K562 (cell line): ENCODE measurements around the gene ZC3H8. TPM values are rescaled to one million over a fixed set of nuclear protein-coding genes. Genes with fewer than 3 reads are reported as not detected.

Experiments
- BCL6 ChIP-seq: fragments of 250-450 bp; sonication (Bioruptor Pico); IDR thresholded peaks from 2 replicates; pipeline ENCODE4 v1.4.0; 2020
- CEBPB ChIP-seq: fragments of 450-650 bp; IDR thresholded peaks from 2 replicates; pipeline ENCODE4 v1.6.1; 2016; ENCODE audit warnings: missing genetic modification characterization, missing compliant biosample characterization
- DACH1 ChIP-seq: fragments of 450-650 bp; IDR thresholded peaks from 2 replicates; pipeline ENCODE4 v1.6.1; 2018; ENCODE audit not compliant: partially characterized antibody
- MTA3 ChIP-seq: fragments of 450-650 bp; formaldehyde crosslinking; IDR thresholded peaks from 2 replicates; pipeline ENCODE4 v1.6.1; 2017; ENCODE audit warnings: mild to moderate bottlenecking, borderline replicate concordance
- RAD21 ChIP-seq, 2 experiments: fragments of 250-450 bp in 1 of 2; fragments of 450-650 bp in 1 of 2; sonication (Bioruptor Pico) in 1 of 2; formaldehyde crosslinking in 1 of 2; IDR thresholded peaks in 1 of 2; conservative IDR thresholded peaks in 1 of 2; 2 replicates each; pipeline versions ENCODE4 v1.4.0 to v1.8.0; 2020 to 2022; ENCODE audit warnings: mild to moderate bottlenecking in 2 of 2, moderate library complexity in 1 of 2
- RCOR1 ChIP-seq, 2 experiments: IDR thresholded peaks; 2 replicates each; pipeline ENCODE4 v1.6.1; 2012; ENCODE audit warnings: low read depth in 2 of 2, low read length in 2 of 2, borderline replicate concordance in 1 of 2, improper control_type of control experiment in 1 of 2
- ZNF408 ChIP-seq: fragments of 250-450 bp; sonication (Bioruptor Pico); IDR thresholded peaks from 2 replicates; pipeline ENCODE4 v1.4.0; 2020; ENCODE audit warnings: low read depth, mild to moderate bottlenecking, moderate library complexity
- ZNF764 ChIP-seq: fragments of 250-450 bp; sonication (Bioruptor Pico); IDR thresholded peaks from 2 replicates; pipeline ENCODE4 v1.4.0; 2020; ENCODE audit warnings: low read depth, mild to moderate bottlenecking, moderate library complexity
- polyA plus RNA-seq, 8 experiments: library from polyadenylated mRNA; depleted of rRNA in 4 of 8; stranded (reverse) in 5 of 8; unstranded in 3 of 8; fragments of >200 nt; fragmentation: Nextera tagmentation in 2 of 8; fragmentation: Illumina TruSeq in 1 of 8; extraction: Ambion mirVana in 2 of 8; extraction: Trizol in 1 of 8; gene quantifications; 2 replicates each; pipeline versions ENCODE4 v1.2.1 to v1.2.3, GENCODE V29; 2011 to 2014; ENCODE audit warnings: inconsistent platforms in 1 of 8, missing spikeins in 1 of 8
- total RNA-seq, 7 experiments: library from RNA; depleted of rRNA in 6 of 7; stranded (reverse); fragments of >200 nt in 6 of 7; fragmentation: Illumina TruSeq in 2 of 7; extraction: Trizol in 2 of 7; gene quantifications; 2 replicates each; pipeline versions ENCODE4 v1.2.1 to v1.2.3, GENCODE V29; 2011 to 2021; ENCODE audit warnings: low replicate concordance in 1 of 7
- TF ChIP-seq, protein P1 (sequence below): fragments of 150-350 bp; conservative IDR thresholded peaks from 2 replicates; pipeline ENCODE4 v1.6.1; 2014; ENCODE audit warnings: low read length
- TF ChIP-seq, protein P2 (sequence below): sonication (generic); formaldehyde crosslinking; IDR thresholded peaks from 2 replicates; pipeline ENCODE4 v1.8.1; 2023; ENCODE audit warnings: mild to moderate bottlenecking, missing genetic modification reagents
- TF ChIP-seq, protein P3 (sequence below), 2 experiments: fragments of 450-650 bp in 1 of 2; sonication (generic) in 1 of 2; formaldehyde crosslinking in 1 of 2; IDR thresholded peaks; 2 replicates each; pipeline versions ENCODE4 v1.7.1 to v1.9.0; 2016 to 2022; ENCODE audit warnings: inconsistent platforms in 1 of 2, mild to moderate bottlenecking in 1 of 2, missing genetic modification reagents in 1 of 2

The ZC3H8 gene
- total and polyA plus RNA-seq, 9 of the 15 experiments (the other 6 are each of a cell fraction or from before 2014, with no cell fraction given): 11.6 to 41.5 (median 27.5) TPM

DNA sequence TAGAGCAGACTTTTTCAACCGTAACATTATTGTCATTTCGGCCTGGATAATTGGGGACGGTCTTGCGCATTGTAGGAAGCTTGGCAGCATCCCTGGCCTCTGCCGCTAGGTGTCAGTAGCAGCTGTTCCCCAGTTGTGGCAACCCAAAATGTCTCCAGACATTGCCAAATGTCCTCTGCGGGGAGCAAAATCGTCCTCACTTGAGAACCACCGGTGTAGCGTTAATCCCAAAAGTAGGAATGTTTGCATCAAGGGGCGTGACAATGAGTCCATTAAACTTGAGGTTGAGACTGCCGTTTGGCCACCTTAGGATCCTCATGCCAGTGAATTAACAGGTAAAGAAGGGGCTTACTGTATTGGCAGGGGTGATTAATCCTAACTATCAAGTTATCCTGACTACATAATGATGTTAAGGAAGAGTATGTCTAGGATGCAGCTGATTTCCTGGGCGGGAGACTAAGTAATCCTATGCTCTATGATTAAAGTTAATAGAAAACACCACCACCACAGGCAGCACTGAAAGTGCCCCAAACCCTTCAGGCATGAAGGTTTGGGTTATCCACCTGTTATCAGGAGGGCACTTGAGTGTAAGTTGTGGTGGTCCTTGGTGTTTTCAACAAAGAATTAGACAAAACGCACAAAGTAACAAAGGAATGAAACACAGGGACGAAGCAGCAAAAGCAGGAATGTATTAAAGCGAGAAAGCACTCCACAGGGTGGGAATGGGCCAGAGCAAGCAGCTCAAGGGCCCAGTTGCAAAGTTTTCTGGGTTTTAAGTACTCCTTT lies 4.9 kb upstream of the ZC3H8 start (continued):
- TF ChIP-seq, protein P1, sequence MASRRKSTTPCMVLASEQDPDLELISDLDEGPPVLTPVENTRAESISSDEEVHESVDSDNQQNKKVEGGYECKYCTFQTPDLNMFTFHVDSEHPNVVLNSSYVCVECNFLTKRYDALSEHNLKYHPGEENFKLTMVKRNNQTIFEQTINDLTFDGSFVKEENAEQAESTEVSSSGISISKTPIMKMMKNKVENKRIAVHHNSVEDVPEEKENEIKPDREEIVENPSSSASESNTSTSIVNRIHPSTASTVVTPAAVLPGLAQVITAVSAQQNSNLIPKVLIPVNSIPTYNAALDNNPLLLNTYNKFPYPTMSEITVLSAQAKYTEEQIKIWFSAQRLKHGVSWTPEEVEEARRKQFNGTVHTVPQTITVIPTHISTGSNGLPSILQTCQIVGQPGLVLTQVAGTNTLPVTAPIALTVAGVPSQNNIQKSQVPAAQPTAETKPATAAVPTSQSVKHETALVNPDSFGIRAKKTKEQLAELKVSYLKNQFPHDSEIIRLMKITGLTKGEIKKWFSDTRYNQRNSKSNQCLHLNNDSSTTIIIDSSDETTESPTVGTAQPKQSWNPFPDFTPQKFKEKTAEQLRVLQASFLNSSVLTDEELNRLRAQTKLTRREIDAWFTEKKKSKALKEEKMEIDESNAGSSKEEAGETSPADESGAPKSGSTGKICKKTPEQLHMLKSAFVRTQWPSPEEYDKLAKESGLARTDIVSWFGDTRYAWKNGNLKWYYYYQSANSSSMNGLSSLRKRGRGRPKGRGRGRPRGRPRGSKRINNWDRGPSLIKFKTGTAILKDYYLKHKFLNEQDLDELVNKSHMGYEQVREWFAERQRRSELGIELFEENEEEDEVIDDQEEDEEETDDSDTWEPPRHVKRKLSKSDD: 0 out of 2 replicates have a peak, but pooled peaks have one; percentile 42
- TF ChIP-seq, protein P2, sequence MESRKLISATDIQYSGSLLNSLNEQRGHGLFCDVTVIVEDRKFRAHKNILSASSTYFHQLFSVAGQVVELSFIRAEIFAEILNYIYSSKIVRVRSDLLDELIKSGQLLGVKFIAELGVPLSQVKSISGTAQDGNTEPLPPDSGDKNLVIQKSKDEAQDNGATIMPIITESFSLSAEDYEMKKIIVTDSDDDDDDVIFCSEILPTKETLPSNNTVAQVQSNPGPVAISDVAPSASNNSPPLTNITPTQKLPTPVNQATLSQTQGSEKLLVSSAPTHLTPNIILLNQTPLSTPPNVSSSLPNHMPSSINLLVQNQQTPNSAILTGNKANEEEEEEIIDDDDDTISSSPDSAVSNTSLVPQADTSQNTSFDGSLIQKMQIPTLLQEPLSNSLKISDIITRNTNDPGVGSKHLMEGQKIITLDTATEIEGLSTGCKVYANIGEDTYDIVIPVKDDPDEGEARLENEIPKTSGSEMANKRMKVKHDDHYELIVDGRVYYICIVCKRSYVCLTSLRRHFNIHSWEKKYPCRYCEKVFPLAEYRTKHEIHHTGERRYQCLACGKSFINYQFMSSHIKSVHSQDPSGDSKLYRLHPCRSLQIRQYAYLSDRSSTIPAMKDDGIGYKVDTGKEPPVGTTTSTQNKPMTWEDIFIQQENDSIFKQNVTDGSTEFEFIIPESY (CRISPR knock-in tag): peak; percentile 83
- no peak for TF ChIP-seq BCL6 (CRISPR knock-in tag)
- TF ChIP-seq CEBPB (tag): peak; percentile 91
- 0 out of 2 replicates have a peak, but pooled peaks have one; percentile 47 for TF ChIP-seq MTA3
- TF ChIP-seq, protein P3, sequence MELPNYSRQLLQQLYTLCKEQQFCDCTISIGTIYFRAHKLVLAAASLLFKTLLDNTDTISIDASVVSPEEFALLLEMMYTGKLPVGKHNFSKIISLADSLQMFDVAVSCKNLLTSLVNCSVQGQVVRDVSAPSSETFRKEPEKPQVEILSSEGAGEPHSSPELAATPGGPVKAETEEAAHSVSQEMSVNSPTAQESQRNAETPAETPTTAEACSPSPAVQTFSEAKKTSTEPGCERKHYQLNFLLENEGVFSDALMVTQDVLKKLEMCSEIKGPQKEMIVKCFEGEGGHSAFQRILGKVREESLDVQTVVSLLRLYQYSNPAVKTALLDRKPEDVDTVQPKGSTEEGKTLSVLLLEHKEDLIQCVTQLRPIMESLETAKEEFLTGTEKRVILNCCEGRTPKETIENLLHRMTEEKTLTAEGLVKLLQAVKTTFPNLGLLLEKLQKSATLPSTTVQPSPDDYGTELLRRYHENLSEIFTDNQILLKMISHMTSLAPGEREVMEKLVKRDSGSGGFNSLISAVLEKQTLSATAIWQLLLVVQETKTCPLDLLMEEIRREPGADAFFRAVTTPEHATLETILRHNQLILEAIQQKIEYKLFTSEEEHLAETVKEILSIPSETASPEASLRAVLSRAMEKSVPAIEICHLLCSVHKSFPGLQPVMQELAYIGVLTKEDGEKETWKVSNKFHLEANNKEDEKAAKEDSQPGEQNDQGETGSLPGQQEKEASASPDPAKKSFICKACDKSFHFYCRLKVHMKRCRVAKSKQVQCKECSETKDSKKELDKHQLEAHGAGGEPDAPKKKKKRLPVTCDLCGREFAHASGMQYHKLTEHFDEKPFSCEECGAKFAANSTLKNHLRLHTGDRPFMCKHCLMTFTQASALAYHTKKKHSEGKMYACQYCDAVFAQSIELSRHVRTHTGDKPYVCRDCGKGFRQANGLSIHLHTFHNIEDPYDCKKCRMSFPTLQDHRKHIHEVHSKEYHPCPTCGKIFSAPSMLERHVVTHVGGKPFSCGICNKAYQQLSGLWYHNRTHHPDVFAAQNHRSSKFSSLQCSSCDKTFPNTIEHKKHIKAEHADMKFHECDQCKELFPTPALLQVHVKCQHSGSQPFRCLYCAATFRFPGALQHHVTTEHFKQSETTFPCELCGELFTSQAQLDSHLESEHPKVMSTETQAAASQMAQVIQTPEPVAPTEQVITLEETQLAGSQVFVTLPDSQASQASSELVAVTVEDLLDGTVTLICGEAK (IDR thresholded peaks at IDR 0.05): 0 out of 2 replicates have a peak, but pooled peaks have one; percentile 12
- TF ChIP-seq, protein P3 (CRISPR knock-in tag; IDR thresholded peaks at IDR 0.05): no peak
- TF ChIP-seq RCOR1 (IDR thresholded peaks at IDR 0.05; ENCODE audit: borderline replicate concordance in 1 of 2, low read depth in 2 of 2, low read length in 2 of 2): peak in 1 of 2 experiments; percentile 58; a peak in 2 of 4 replicates
- TF ChIP-seq ZNF408 (CRISPR knock-in tag): no peak
- TF ChIP-seq RAD21 (CRISPR knock-in tag; conservative IDR thresholded peaks at IDR 0.05 in 1 of 2, IDR thresholded peaks at IDR 0.05 in 1 of 2): peak; percentile 89 to 92
- peak; percentile 95 for TF ChIP-seq ZNF764
- TF ChIP-seq DACH1: peak; percentile 75
